ENCODE data around the gene C19orf47.

C19orf47 gene

DNA sequence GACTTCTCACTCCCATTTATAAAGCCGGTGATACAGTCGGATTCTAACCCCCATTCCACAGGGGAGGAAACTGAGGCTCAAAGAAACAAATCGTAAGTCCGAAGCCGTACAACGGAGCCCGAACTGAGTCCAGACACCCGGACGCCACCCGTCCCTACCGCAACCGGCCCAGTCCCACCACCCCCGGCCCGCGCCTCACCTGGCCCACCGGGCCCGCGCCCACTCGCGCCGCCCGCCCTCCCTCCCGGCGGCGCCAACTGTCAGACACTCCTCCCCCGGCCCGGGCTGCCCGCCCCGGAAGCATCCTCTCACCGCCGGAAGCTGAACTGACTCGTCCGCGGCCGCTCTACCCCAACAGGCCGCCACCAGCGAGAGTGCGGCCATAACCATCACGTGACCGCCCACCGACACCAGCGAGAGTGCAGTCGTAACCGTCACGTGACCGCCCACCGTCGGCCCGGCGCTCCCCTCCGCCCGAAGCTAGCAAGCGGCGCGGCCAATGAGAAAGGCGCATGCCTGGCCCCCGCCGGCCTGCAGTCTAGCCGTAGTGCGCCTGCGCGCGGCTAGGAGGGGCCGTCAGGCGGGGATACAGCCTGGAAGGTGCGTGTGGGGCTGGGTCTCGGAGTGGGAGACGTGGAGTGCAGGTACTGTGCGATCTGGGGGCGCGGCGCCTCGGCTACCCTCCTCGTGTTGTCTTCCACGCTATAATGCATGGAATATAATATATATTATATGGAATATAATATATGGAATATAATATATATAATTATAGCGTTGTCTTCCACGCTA, at the start of gene C19orf47, which contains the start of gene PLD3:
Gene C19orf47 (minus strand): TSS at position 273 of the 789 bp plus-strand sequence. CDS start 6,540 bp downstream, outside the sequence.
Gene PLD3 (plus strand): TSS at position 571 of the 789 bp plus-strand sequence. CDS start 17,789 bp downstream, outside the sequence.
- TF ChIP-seq, protein P1, sequence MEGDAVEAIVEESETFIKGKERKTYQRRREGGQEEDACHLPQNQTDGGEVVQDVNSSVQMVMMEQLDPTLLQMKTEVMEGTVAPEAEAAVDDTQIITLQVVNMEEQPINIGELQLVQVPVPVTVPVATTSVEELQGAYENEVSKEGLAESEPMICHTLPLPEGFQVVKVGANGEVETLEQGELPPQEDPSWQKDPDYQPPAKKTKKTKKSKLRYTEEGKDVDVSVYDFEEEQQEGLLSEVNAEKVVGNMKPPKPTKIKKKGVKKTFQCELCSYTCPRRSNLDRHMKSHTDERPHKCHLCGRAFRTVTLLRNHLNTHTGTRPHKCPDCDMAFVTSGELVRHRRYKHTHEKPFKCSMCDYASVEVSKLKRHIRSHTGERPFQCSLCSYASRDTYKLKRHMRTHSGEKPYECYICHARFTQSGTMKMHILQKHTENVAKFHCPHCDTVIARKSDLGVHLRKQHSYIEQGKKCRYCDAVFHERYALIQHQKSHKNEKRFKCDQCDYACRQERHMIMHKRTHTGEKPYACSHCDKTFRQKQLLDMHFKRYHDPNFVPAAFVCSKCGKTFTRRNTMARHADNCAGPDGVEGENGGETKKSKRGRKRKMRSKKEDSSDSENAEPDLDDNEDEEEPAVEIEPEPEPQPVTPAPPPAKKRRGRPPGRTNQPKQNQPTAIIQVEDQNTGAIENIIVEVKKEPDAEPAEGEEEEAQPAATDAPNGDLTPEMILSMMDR (IDR thresholded peaks at IDR 0.05; ENCODE audit: low read depth, low read length): no peak
- no peak for TF ChIP-seq EZH2phosphoT487 (IDR thresholded peaks at IDR 0.05; ENCODE audit: low read depth)
- Histone ChIP-seq H3K79me2 (ENCODE audit: low read length) (peaks cover 20% of the 10 kb centered on the region), H3K27me3 (ENCODE audit: low read depth, low read length) (no peaks in the 10 kb centered on the region), H3K4me1 (ENCODE audit: low read length) (peaks cover 14% of the 10 kb centered on the region), H3K27ac (ENCODE audit: low read length) (peak within 1 kb of the TSS; percentile 5), H3K9ac (ENCODE audit: low read length) (peak within 1 kb of the TSS; percentile 69), H2AFZ (ENCODE audit: low read depth, low read length) (peak within 1 kb of the TSS; percentile 2; the same call in 1 of the 2 replicates), H4K20me1 (ENCODE audit: insufficient read depth, low read length) (peaks cover 3% of the 10 kb centered on the region; the same call in 1 of the 2 replicates), H3K4me3 (ENCODE audit: low read length) (peak within 1 kb of the TSS; percentile 82), H3K4me2 (ENCODE audit: low read length) (peak within 1 kb of the TSS; percentile 84), H3K36me3 (replicated peaks; ENCODE audit: low read depth, low read length) (peaks cover 2% of the 10 kb centered on the region), H3K9me3 (ENCODE audit: insufficient read depth, low read length) (no peaks in the 10 kb centered on the region)

DNA sequence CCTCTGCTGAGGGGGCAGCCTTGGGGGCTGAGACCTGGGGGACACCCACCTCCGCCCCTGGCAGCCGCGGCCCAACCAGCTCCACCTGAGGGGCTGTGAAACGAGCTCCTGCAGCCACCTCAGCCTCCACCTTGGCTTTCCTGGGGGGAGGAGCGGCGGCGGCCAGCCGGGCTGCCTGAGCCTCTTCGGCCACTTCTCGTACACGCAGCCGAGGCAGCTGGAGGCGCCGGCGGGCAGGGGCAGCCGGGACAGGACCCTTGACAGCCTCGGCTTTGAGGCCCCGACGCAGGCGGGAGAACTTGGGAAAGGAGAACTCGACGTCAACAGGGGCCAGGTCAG, 49.3 kb upstream of the C19orf47 start:
- Histone ChIP-seq H3K27ac (ENCODE audit: low read length) (no peak overlapping the region), H3K36me3 (replicated peaks; ENCODE audit: low read depth, low read length) (no peaks in the 10 kb centered on the region), H3K4me1 (ENCODE audit: low read length) (no peaks in the 10 kb centered on the region), H3K79me2 (ENCODE audit: low read length) (no peaks in the 10 kb centered on the region), H3K4me2 (ENCODE audit: low read length) (no peak overlapping the region), H4K20me1 (ENCODE audit: insufficient read depth, low read length) (no peaks in the 10 kb centered on the region), H3K9ac (ENCODE audit: low read length) (no peak overlapping the region), H3K27me3 (ENCODE audit: low read depth, low read length) (peaks cover 24% of the 10 kb centered on the region), H3K4me3 (ENCODE audit: low read length) (no peak overlapping the region), H2AFZ (ENCODE audit: low read depth, low read length) (no peak overlapping the region), H3K9me3 (ENCODE audit: insufficient read depth, low read length) (no peaks in the 10 kb centered on the region)
- TF ChIP-seq, protein P1 (IDR thresholded peaks at IDR 0.05; ENCODE audit: low read depth, low read length): no peak
- TF ChIP-seq EZH2phosphoT487 (IDR thresholded peaks at IDR 0.05; ENCODE audit: low read depth): no peak

DNA sequence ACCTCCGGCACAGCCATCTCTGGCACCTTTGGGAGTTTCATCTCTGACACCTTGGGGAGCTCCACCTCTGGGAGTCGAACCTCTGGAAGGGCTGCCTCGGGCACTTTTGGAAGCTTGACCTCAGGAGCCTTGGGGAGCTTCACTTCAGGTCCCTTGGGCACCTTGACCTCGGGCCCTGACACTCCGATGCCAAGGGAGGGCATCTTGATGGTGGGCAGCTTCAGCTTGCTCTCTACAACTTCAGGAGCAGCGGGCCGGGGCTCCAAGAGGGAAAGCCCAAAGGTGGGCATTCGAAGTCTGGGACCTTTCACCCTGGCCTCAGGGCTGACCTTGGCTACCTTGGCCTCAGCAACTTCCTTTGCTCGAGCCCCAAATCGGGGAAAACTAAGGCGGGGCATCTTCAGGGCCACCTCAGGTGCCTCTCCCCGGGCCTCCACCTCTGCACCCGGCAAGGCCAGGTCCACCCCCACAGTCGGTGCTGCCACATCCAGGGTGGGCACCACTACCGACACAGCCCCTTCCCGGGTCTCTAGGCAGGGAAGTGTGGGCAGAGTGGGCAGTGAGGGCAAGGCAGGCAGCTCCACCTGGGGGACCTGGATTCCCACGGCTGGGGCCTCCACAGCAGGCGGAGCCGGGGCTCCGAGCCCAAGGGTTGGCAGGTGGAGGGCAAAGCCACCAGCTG, 48.8 kb upstream of the C19orf47 start:
- H3K27me3 ChIP-seq (ENCODE audit: low read depth, low read length): peaks cover 26% of the 10 kb centered on the region
- H3K9ac ChIP-seq (ENCODE audit: low read length): no peak overlapping the region
- no peak overlapping the region for H3K4me2 ChIP-seq (ENCODE audit: low read length)
- TF ChIP-seq, protein P1 (IDR thresholded peaks at IDR 0.05; ENCODE audit: low read depth, low read length): no peak
- TF ChIP-seq EZH2phosphoT487 (IDR thresholded peaks at IDR 0.05; ENCODE audit: low read depth): no peak
- H3K36me3 ChIP-seq (replicated peaks; ENCODE audit: low read depth, low read length): no peaks in the 10 kb centered on the region
- H3K27ac ChIP-seq (ENCODE audit: low read length): no peak overlapping the region
- no peak overlapping the region for H3K4me3 ChIP-seq (ENCODE audit: low read length)
- H2AFZ ChIP-seq (ENCODE audit: low read depth, low read length): no peak overlapping the region
- no peaks in the 10 kb centered on the region for H3K9me3 ChIP-seq (ENCODE audit: insufficient read depth, low read length)
- no peaks in the 10 kb centered on the region for H3K79me2 ChIP-seq (ENCODE audit: low read length)
- H3K4me1 ChIP-seq (ENCODE audit: low read length): no peaks in the 10 kb centered on the region
- no peaks in the 10 kb centered on the region for H4K20me1 ChIP-seq (ENCODE audit: insufficient read depth, low read length)

GRCh38 chr19:40395956-40396355, 47.8 kb upstream of the C19orf47 start:
- no peak overlapping the region for H3K4me2 ChIP-seq (ENCODE audit: low read length)
- no peak overlapping the region for H3K9ac ChIP-seq (ENCODE audit: low read length)
- no peaks in the 10 kb centered on the region for H3K9me3 ChIP-seq (ENCODE audit: insufficient read depth, low read length)
- no peak overlapping the region for H3K4me3 ChIP-seq (ENCODE audit: low read length)
- peaks cover 27% of the 10 kb centered on the region for H3K27me3 ChIP-seq (ENCODE audit: low read depth, low read length)
- H3K4me1 ChIP-seq (ENCODE audit: low read length): no peaks in the 10 kb centered on the region
- no peak overlapping the region for H3K27ac ChIP-seq (ENCODE audit: low read length)
- H3K79me2 ChIP-seq (ENCODE audit: low read length): no peaks in the 10 kb centered on the region
- no peaks in the 10 kb centered on the region for H4K20me1 ChIP-seq (ENCODE audit: insufficient read depth, low read length)
- no peak for TF ChIP-seq EZH2phosphoT487 (IDR thresholded peaks at IDR 0.05; ENCODE audit: low read depth)
- TF ChIP-seq, protein P1 (IDR thresholded peaks at IDR 0.05; ENCODE audit: low read depth, low read length): no peak
- H3K36me3 ChIP-seq (replicated peaks; ENCODE audit: low read depth, low read length): no peaks in the 10 kb centered on the region
- no peak overlapping the region for H2AFZ ChIP-seq (ENCODE audit: low read depth, low read length)
